SK-N-SH (cell line): ENCODE measurements around the gene SRRD. TPM values are rescaled to one million over a fixed set of nuclear protein-coding genes. Genes with fewer than 3 reads are reported as not detected.

ENCODE experiments used
- CTCF ChIA-PET: fragments of 300-600, 350-600 bp; formaldehyde crosslinking; extraction: SDS; loops from one replicate; lab custom pipeline; 2021; lab: Yijun Ruan, JAX
- POLR2A ChIA-PET: fragments of 350-600 bp; sonication (Branson Sonifier 250); formaldehyde crosslinking; extraction: SDS; loops from one replicate; lab custom pipeline; 2020; ENCODE audit warnings: antibody characterized with exemption, inconsistent platforms; lab: Yijun Ruan, JAX
- DNase-seq: peaks from one replicate; pipeline ENCODE4 v3.0.0; 2012
- H2AFZ ChIP-seq: fragments of 200-600 bp; sonication (generic); 2 replicates; pipeline ENCODE4 v1.8.1; 2016; ENCODE audit warnings: antibody characterized with exemption, mild to moderate bottlenecking, low read depth
- H3F3A ChIP-seq: fragments of 200-600 bp; sonication (generic); replicated peaks from 2 replicates; pipeline ENCODE3; 2016; ENCODE audit warnings: antibody characterized with exemption, mild to moderate bottlenecking; ENCODE audit not compliant: insufficient read depth
- H3K27ac ChIP-seq, 2 experiments: fragments of 200-500 bp in 1 of 2; fragments of 200-600 bp in 1 of 2; sonication (Bioruptor generic) in 1 of 2; sonication (generic), shearing (Covaris generic) in 1 of 2; 2 replicates each; pipeline versions ENCODE4 v1.5.1 to v1.6.1; 2014 to 2016; ENCODE audit warnings: low read depth in 2 of 2, inconsistent platforms in 1 of 2, low read length in 1 of 2, mild to moderate bottlenecking in 1 of 2, mixed read lengths in 1 of 2
- H3K27me3 ChIP-seq: fragments of 200-600 bp; sonication (generic), shearing (Covaris generic); 2 replicates; pipeline ENCODE4 v1.6.1; 2016; ENCODE audit warnings: mixed run types; ENCODE audit not compliant: insufficient read depth
- H3K36me3 ChIP-seq, 2 experiments: fragments of 200-500 bp in 1 of 2; fragments of 200-600 bp in 1 of 2; sonication (Bioruptor generic) in 1 of 2; sonication (generic) in 1 of 2; replicated peaks in 1 of 2; 2 replicates each; pipeline versions ENCODE3 to v1.5.1; 2014 to 2016; ENCODE audit warnings: low read length in 1 of 2, mild to moderate bottlenecking in 1 of 2; ENCODE audit not compliant: insufficient read depth in 2 of 2, control insufficient read depth in 1 of 2
- H3K4me1 ChIP-seq, 2 experiments: fragments of 200-500 bp in 1 of 2; fragments of 200-600 bp in 1 of 2; sonication (Bioruptor generic) in 1 of 2; sonication (generic), shearing (Covaris generic) in 1 of 2; 2 replicates each; pipeline versions ENCODE4 v1.5.1 to v1.6.1; 2014 to 2016; ENCODE audit warnings: low read depth in 1 of 2, low read length in 1 of 2, mixed run types in 1 of 2; ENCODE audit not compliant: insufficient read depth in 2 of 2, control insufficient read depth in 1 of 2
- H3K4me2 ChIP-seq: fragments of 200-600 bp; sonication (generic), shearing (Covaris generic); 2 replicates; pipeline ENCODE4 v1.6.1; 2017; ENCODE audit warnings: mixed run types
- H3K4me3 ChIP-seq, 2 experiments: fragments of 200-500 bp in 1 of 2; fragments of 200-600 bp in 1 of 2; sonication (Bioruptor generic) in 1 of 2; sonication (generic), shearing (Covaris generic) in 1 of 2; 2 replicates each; pipeline versions ENCODE4 v1.5.1 to v1.8.1; 2014 to 2016; ENCODE audit warnings: low read depth in 2 of 2, inconsistent platforms in 1 of 2, low read length in 1 of 2, mild to moderate bottlenecking in 1 of 2, mixed read lengths in 1 of 2, moderate library complexity in 1 of 2
- H3K79me2 ChIP-seq: fragments of 200-600 bp; sonication (generic); 2 replicates; pipeline ENCODE4 v1.8.1; 2017; ENCODE audit warnings: mild to moderate bottlenecking; ENCODE audit not compliant: insufficient read depth
- H3K9ac ChIP-seq: fragments of 200-600 bp; sonication (generic); 2 replicates; pipeline ENCODE4 v1.6.1; 2017; ENCODE audit warnings: mixed run types
- H3K9me2 ChIP-seq: fragments of 200-600 bp; sonication (generic); 2 replicates; pipeline ENCODE4 v1.6.1; 2017; ENCODE audit warnings: mixed run types
- H3K9me3 ChIP-seq: fragments of 200-600 bp; sonication (generic); 2 replicates; pipeline ENCODE4 v1.6.1; 2017; ENCODE audit warnings: mixed run types, mild to moderate bottlenecking, moderate library complexity
- H4K20me1 ChIP-seq: fragments of 200-600 bp; sonication (generic); 2 replicates; pipeline ENCODE4 v1.6.1; 2017; ENCODE audit warnings: mild to moderate bottlenecking, mixed run types; ENCODE audit not compliant: insufficient read depth
- EP300 ChIP-seq, 2 experiments: IDR thresholded peaks; 2 replicates each; pipeline versions ENCODE4 v1.4.0 to v1.6.1; 2012; ENCODE audit warnings: borderline replicate concordance in 1 of 2, low read depth in 1 of 2, low read length in 1 of 2
- GABPA ChIP-seq: IDR thresholded peaks from 2 replicates; pipeline ENCODE4 v1.4.0; 2012; ENCODE audit warnings: low read depth, mild to moderate bottlenecking
- IRF3 ChIP-seq: fragments of 150-350 bp; IDR thresholded peaks from 2 replicates; pipeline ENCODE4 v1.6.1; 2016; ENCODE audit warnings: mild to moderate bottlenecking, low read depth, low read length
- MXI1 ChIP-seq: IDR thresholded peaks from 2 replicates; pipeline ENCODE4 v1.6.1; 2012; ENCODE audit warnings: mild to moderate bottlenecking, low read depth, low read length, improper control_type of control experiment
- RCOR1 ChIP-seq: fragments of 150-350 bp; IDR thresholded peaks from 2 replicates; pipeline ENCODE4 v1.6.1; 2017; ENCODE audit warnings: antibody characterized with exemption, low read length
- REST ChIP-seq: IDR thresholded peaks from 2 replicates; pipeline ENCODE4 v1.6.1; 2012; ENCODE audit warnings: mild to moderate bottlenecking, low read depth, low read length, moderate library complexity
- RFX5 ChIP-seq: IDR thresholded peaks from 2 replicates; pipeline ENCODE4 v1.6.1; 2012; ENCODE audit warnings: mild to moderate bottlenecking, improper control_type of control experiment, low read length
- SMC3 ChIP-seq: IDR thresholded peaks from 2 replicates; pipeline ENCODE4 v1.6.1; 2012; ENCODE audit warnings: low read depth, low read length, improper control_type of control experiment
- USF2 ChIP-seq: fragments of 150-350 bp; IDR thresholded peaks from 2 replicates; pipeline ENCODE4 v1.6.1; 2017; ENCODE audit warnings: antibody characterized with exemption, low read length, low read depth, borderline replicate concordance
- WGBS: methylation state at CpG from one replicate; pipeline ENCODE4 v1.1.6; 2017; ENCODE audit warnings: low lambda C conversion rate; 5-methylcytosine and 5-hydroxymethylcytosine counted together
- polyA plus RNA-seq, 3 experiments: library from polyadenylated mRNA; depleted of rRNA; stranded (reverse); fragments of >200 nt; gene quantifications; 2 replicates each; pipeline ENCODE4 v1.2.3, GENCODE V29; 2012

The SRRD gene
- polyA plus RNA-seq, 1 of the 3 experiments (the other 2 are of a cell fraction), result 12.9 TPM

- Histone ChIP-seq H3K27me3 (no peaks in the 10 kb centered on the region), H3K4me3 (no peak overlapping the region), H3K27ac (no peak overlapping the region), H3K4me2 (peak overlapping the region; percentile 89; the same call in 1 of the 2 replicates), H3F3A (no peaks in the 10 kb centered on the region), H3K36me3 (peaks cover 0 to 9% of the 10 kb centered on the region in 2 experiments)
- no peak for DNase-seq
- TF ChIP-seq USF2 (no peak), RCOR1 (no peak), RFX5 (no peak), MXI1 (no peak), EP300 (IDR thresholded peaks at IDR 0.05; ENCODE audit: borderline replicate concordance in 1 of 2, low read depth in 1 of 2, low read length in 1 of 2) (no peak), IRF3 (no peak)
- TF ChIP-seq, all 33 proteins: peak for 0
- Histone ChIP-seq H3K9me3 (no peaks in the 10 kb centered on the region), H3K4me1 (peaks cover 4 to 27% of the 10 kb centered on the region in 2 experiments; a peak in 3 of 4 replicates), H3K9me2 (no peaks in the 10 kb centered on the region), H3K9ac (no peak overlapping the region), H3K79me2 (peaks cover 87% of the 10 kb centered on the region), H2AFZ (no peak overlapping the region), H4K20me1 (no peaks in the 10 kb centered on the region)
- CTCF ChIA-PET, result interaction anchor here (0.6 to 2.0 kb wide), 5 partner anchors 9 to 1280 kb away, joined by 3 to 7 read pairs (median 3); no protein-coding TSS in a partner anchor
- POLR2A ChIA-PET, result interaction anchor here (0.6 to 1.6 kb wide), 2 partner anchors 22 to 187 kb away, joined by 3 read pairs; no protein-coding TSS in a partner anchor
- 88% methylated on average over 5 of the region's 5 CpGs for WGBS
These were observed 1.5 kb upstream of the SRRD start for GRCh38 chr22:26482161-26482560.

- H3K9ac ChIP-seq, result peak overlapping the region; percentile 93
- no peaks in the 10 kb centered on the region for H3K27me3 ChIP-seq
- ChIA-PET POLR2A (interaction anchor here (1.0 to 1.6 kb wide), 5 partner anchors 16 to 186 kb away, joined by 3 to 7 read pairs (median 3); partner anchors contain the start of gene TFIP11), CTCF (interaction anchor here (1.0 to 2.0 kb wide), 5 partner anchors 9 to 182 kb away, joined by 3 to 7 read pairs (median 3); no protein-coding TSS in a partner anchor)
- no peaks in the 10 kb centered on the region for H3K9me2 ChIP-seq
- peaks cover 0 to 5% of the 10 kb centered on the region in 2 experiments for H3K36me3 ChIP-seq
- DNase-seq, result no peak
- TF ChIP-seq SMC3, result no peak
- no peak for TF ChIP-seq GABPA
- peak; percentile 50; the same call in 1 of the 2 replicates for TF ChIP-seq REST
- no peaks in the 10 kb centered on the region for H4K20me1 ChIP-seq
- H3K4me3 ChIP-seq, result peak overlapping the region; percentile 81 to 89
- H3K9me3 ChIP-seq, result no peaks in the 10 kb centered on the region
- WGBS, result 18% methylated on average over 7 of the region's 7 CpGs
- peak overlapping the region; percentile 89 for H3K4me2 ChIP-seq
- H2AFZ ChIP-seq, result peak overlapping the region; percentile 71
- peaks cover 4 to 27% of the 10 kb centered on the region in 2 experiments; a peak in 3 of 4 replicates for H3K4me1 ChIP-seq
- H3K27ac ChIP-seq, result peak overlapping the region; percentile 68 to 83
- no peaks in the 10 kb centered on the region for H3F3A ChIP-seq
- peaks cover 81% of the 10 kb centered on the region for H3K79me2 ChIP-seq
These were observed 636 bp upstream of the SRRD start for GRCh38 chr22:26483043-26483438.
